ENCODE results near the gene SLC30A2.

DNA sequence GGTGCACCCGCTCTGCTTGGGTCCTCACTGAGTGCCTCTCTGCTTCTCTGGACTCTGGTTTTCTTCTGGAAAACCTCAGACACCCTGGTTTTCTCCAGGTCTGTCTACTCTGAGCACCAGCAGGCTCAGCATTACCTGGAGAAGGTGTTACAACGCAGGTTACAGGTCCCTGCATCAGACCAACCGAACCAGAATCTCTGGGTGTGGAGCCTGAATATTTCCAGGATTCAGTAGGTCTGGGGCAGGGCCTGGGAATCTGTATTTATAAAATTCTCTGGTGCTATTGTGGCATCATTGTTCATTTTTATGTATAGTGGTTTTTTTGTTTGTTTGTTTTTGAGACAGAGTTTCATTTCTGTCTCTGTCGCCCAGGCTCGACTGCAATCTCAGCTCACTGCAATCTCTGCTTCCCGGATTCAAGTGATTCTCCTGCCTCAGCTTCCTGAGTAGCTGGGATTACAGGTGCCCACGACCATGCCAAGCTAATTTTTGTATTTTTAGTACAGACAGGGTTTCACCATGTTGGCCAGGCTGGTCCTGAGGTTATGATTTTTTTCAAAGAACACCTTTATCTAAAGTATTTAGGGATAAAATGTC is 1.5 kb upstream of the SLC30A2 start:
- TF ChIP-seq, protein P1, sequence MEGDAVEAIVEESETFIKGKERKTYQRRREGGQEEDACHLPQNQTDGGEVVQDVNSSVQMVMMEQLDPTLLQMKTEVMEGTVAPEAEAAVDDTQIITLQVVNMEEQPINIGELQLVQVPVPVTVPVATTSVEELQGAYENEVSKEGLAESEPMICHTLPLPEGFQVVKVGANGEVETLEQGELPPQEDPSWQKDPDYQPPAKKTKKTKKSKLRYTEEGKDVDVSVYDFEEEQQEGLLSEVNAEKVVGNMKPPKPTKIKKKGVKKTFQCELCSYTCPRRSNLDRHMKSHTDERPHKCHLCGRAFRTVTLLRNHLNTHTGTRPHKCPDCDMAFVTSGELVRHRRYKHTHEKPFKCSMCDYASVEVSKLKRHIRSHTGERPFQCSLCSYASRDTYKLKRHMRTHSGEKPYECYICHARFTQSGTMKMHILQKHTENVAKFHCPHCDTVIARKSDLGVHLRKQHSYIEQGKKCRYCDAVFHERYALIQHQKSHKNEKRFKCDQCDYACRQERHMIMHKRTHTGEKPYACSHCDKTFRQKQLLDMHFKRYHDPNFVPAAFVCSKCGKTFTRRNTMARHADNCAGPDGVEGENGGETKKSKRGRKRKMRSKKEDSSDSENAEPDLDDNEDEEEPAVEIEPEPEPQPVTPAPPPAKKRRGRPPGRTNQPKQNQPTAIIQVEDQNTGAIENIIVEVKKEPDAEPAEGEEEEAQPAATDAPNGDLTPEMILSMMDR (IDR thresholded peaks at IDR 0.05), result no peak
- TF ChIP-seq POLR2A (IDR thresholded peaks at IDR 0.05), result no peak
